ENCODE data around the gene UBN2.

Gene UBN2

GRCh38 chr7:139271718-139272628, 40.9 kb downstream of the UBN2 start:
- Histone ChIP-seq H3K27me3 (replicated peaks) (no peaks in the 10 kb centered on the region), H3K36me3 (replicated peaks) (peaks cover 22% of the 10 kb centered on the region), H3K4me3 (ENCODE audit: low read depth, low read length) (no peak overlapping the region), H3K27ac (no peak overlapping the region)
- DNase-seq: no peak
- in situ Hi-C loops (cut with HindIII; ENCODE audit: low pct_ligation_motif_present, low sequenced_read_pairs): no loop called here
- no peak for TF ChIP-seq CTCF (IDR thresholded peaks at IDR 0.05; ENCODE audit: low read depth, low read length, missing control alignments)

GRCh38 chr7:139284252-139284896, 53.3 kb downstream of the UBN2 start:
- H3K36me3 ChIP-seq (replicated peaks): peaks cover 19% of the 10 kb centered on the region
- no peak for TF ChIP-seq CTCF (IDR thresholded peaks at IDR 0.05; ENCODE audit: low read depth, low read length, missing control alignments)
- no peak overlapping the region for H3K4me3 ChIP-seq (ENCODE audit: low read depth, low read length)
- no peak for DNase-seq
- H3K27me3 ChIP-seq (replicated peaks): no peaks in the 10 kb centered on the region
- H3K27ac ChIP-seq: no peak overlapping the region
- in situ Hi-C loops (cut with HindIII; ENCODE audit: low pct_ligation_motif_present, low sequenced_read_pairs): no loop called here

- in situ Hi-C loops (cut with HindIII; ENCODE audit: low pct_ligation_motif_present, low sequenced_read_pairs): no loop called here
- H3K27ac ChIP-seq: no peak overlapping the region
- DNase-seq: no peak
- peaks cover 19% of the 10 kb centered on the region for H3K36me3 ChIP-seq (replicated peaks)
- TF ChIP-seq CTCF (IDR thresholded peaks at IDR 0.05; ENCODE audit: low read depth, low read length, missing control alignments): no peak
- H3K27me3 ChIP-seq (replicated peaks): no peaks in the 10 kb centered on the region
- no peak overlapping the region for H3K4me3 ChIP-seq (ENCODE audit: low read depth, low read length)
Observed at GRCh38 chr7:139286144-139286543, 55.1 kb downstream of the UBN2 start.

- H3K4me3 ChIP-seq (ENCODE audit: low read depth, low read length): no peak overlapping the region
- TF ChIP-seq CTCF (IDR thresholded peaks at IDR 0.05; ENCODE audit: low read depth, low read length, missing control alignments): no peak
- H3K36me3 ChIP-seq (replicated peaks): no peaks in the 10 kb centered on the region
- no peak overlapping the region for H3K27ac ChIP-seq
- in situ Hi-C loops (cut with HindIII; ENCODE audit: low pct_ligation_motif_present, low sequenced_read_pairs): no loop called here
- DNase-seq: no peak
- H3K27me3 ChIP-seq (replicated peaks): no peaks in the 10 kb centered on the region
Observed at GRCh38 chr7:139292821-139293220, 61.8 kb downstream of the UBN2 start.

GRCh38 chr7:139293534-139293933, 62.5 kb downstream of the UBN2 start:
- in situ Hi-C loops (cut with HindIII; ENCODE audit: low pct_ligation_motif_present, low sequenced_read_pairs): no loop called here
- no peak for TF ChIP-seq CTCF (IDR thresholded peaks at IDR 0.05; ENCODE audit: low read depth, low read length, missing control alignments)
- Histone ChIP-seq H3K36me3 (replicated peaks) (no peaks in the 10 kb centered on the region), H3K27ac (no peak overlapping the region), H3K4me3 (ENCODE audit: low read depth, low read length) (no peak overlapping the region), H3K27me3 (replicated peaks) (no peaks in the 10 kb centered on the region)
- DNase-seq: no peak

Measured in brain microvascular endothelial cell (primary cell).